Measurements from ENCODE around the gene TM4SF18. TPM values are rescaled to one million over a fixed set of nuclear protein-coding genes. Genes with fewer than 3 reads are reported as not detected.

The TM4SF18 gene
- polyA plus RNA-seq, 6 donors from 2014 or later, result not detected

DNA sequence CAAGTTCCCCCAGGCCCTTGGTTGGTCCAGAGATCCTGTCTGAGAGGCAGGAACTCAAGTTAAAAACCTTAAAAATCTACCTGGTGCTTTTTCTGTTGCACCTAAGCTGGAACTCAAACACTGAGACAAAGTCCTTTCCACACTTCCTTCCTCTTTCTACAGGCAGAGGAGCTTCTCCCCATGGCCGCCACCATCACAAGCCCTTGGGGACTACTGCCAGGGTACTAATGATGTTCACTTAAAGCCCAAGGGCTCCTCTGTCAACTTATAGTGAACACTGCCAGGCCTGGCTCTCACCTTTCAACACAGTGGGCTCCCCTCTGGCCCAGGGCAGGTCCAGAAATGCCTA, 26.0 kb downstream of the TM4SF18 start:
- H3K4me1 Mint-ChIP-seq, result peaks cover 0 to 10% (median 7%) of the 10 kb centered on the region in 3 donors
- DNase-seq (no peak), ATAC-seq (ENCODE audit: low read depth in 2 of 2) (peak in 1 of 2 donors; percentile 23)
- H3K27ac Mint-ChIP-seq, result peak overlapping the region in 1 of 6 donors; percentile 45
- H3K27me3 Mint-ChIP-seq, result peaks cover 9 to 31% (median 23%) of the 10 kb centered on the region in 3 donors
- H3K4me3 Mint-ChIP-seq, result no peak overlapping the region
- H3K36me3 Mint-ChIP-seq, result no peaks in the 10 kb centered on the region
- H3K9me3 Mint-ChIP-seq, result no peaks in the 10 kb centered on the region

DNA sequence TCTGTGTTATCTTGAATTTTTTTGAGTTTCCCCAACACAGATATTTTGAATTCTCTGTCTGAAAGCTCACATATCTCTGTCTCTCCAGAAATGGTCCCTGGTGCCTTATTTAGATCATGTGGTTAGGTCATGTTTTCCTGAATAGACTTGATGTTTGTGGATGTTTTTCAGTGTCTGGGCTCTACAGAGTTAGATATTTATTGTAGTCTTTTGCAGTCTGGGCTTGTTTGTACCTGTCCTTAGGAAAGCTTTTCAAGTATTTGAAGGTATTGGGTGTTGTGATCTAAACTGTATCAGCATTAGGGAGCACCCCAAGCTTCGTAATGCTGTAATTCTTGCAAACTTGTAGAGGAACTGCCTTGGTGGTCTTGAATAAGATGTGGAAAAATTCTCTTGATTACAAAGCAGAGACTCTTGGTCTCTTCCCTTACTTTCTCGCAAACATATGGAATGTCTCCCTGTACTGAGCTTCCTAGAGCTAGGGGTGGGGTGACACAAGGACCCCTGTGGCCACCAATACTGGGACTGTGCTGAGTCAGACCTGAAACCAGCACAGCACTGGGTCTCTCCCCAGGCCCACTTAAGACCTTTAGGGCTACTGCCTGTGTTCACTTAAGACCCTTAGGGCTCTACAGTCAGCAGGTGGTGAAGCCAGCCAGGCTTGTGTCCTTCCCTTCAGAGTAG, 26.5 kb downstream of the TM4SF18 start:
- H3K27ac Mint-ChIP-seq, result no peak overlapping the region
- DNase-seq (no peak), ATAC-seq (ENCODE audit: low read depth in 2 of 2) (no peak)
- peaks cover 0 to 10% (median 7%) of the 10 kb centered on the region in 3 donors for H3K4me1 Mint-ChIP-seq
- H3K27me3 Mint-ChIP-seq, result peaks cover 9 to 26% (median 18%) of the 10 kb centered on the region in 3 donors
- no peaks in the 10 kb centered on the region for H3K36me3 Mint-ChIP-seq
- H3K4me3 Mint-ChIP-seq, result no peak overlapping the region
- H3K9me3 Mint-ChIP-seq, result no peaks in the 10 kb centered on the region

DNA sequence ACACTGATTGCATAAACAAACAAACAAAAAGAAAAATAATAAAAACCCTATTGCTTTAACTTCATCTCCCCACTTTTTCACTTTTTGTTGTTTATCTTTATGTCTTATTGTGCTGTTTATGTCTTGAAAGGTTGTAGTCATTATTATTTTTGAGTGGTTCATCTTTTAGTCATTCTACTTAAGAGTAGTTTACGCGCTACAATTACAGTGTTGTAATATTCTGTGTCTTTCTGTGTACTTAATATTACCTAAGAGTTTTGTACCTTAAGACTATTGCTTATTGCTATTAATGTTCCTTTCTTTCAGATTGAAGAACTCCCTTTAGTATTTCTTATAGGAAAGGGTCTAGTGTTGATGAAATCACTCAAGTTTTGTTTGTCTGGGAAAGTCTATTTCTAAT, 28.1 kb downstream of the TM4SF18 start:
- Mint-ChIP-seq H3K27ac (no peak overlapping the region), H3K9me3 (no peaks in the 10 kb centered on the region), H3K36me3 (no peaks in the 10 kb centered on the region), H3K4me3 (no peak overlapping the region), H3K27me3 (peaks cover 9 to 17% (median 13%) of the 10 kb centered on the region in 3 donors), H3K4me1 (peaks cover 0 to 10% (median 7%) of the 10 kb centered on the region in 3 donors)
- ATAC-seq (ENCODE audit: low read depth in 2 of 2) (no peak), DNase-seq (no peak)

DNA sequence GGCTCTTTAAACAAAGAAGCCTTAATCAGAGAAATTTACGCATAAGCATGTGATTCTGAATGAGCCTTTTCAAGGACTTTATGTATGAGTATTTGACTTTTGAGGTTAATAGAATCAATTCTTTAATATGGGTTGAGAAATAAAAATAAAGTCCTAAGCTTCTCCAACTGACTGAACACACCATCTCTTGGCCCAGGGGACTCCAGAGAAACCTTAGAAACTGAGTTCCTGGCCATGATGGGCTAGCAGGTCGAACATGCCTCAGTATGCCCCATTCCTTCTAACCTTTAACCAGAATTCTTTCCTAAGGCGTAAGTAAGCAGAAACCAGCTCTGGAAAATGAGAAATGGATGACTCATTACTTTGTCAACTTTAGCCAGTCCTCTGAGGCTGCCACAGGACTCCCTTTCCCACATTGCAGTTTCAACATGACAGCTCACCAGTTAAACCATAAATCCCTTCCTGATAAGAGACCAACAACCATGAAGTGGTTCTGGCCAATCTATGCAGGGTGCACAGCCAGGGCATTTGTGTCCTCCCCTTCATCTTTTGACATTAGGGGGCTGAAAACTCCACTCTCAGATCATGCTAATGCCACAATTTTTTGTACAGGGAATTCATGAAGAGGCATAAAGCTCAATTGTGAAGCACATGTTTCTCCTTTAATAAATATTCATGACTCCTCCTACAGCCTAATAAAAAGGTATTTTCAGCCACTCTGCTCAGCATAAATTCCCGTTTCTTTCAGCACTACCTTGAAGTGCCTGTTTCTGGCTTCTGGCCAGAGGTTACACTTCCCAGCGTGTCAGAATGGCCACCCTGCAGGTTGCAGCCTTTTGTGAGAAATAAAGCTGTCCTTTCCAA, 33.3 kb downstream of the TM4SF18 start:
- DNase-seq, result no peak
- H3K36me3 Mint-ChIP-seq, result no peaks in the 10 kb centered on the region
- H3K4me3 Mint-ChIP-seq, result no peak overlapping the region
- H3K27ac Mint-ChIP-seq, result no peak overlapping the region
- no peaks in the 10 kb centered on the region for H3K4me1 Mint-ChIP-seq
- peaks cover 0 to 4% (median 0%) of the 10 kb centered on the region in 7 donors for H3K9me3 Mint-ChIP-seq
- H3K27me3 Mint-ChIP-seq, result peaks cover 4 to 20% (median 11%) of the 10 kb centered on the region in 3 donors
- ATAC-seq (ENCODE audit: low read depth in 2 of 2), result no peak

DNA sequence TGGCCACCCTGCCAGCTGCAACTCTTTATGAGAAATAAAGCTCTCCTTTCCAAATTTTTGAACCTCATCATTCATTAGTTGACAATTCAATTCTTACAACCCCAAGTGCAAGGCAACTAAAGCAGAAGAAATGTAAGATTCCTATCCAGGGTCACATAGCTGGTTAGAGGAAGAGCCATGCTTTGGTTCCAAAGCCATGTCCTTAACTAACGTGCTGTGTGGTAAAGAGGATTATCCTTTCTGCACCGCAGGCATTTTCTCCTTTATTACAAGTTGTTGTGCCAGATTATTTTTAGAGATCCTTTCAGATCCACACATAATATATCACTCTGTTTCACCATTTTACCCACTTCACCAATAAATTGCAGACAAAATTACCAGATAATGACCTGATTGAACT, 36.5 kb downstream of the TM4SF18 start:
- no peak for DNase-seq
- no peaks in the 10 kb centered on the region for H3K4me1 Mint-ChIP-seq
- no peak overlapping the region for H3K27ac Mint-ChIP-seq
- no peaks in the 10 kb centered on the region for H3K36me3 Mint-ChIP-seq
- no peak overlapping the region for H3K4me3 Mint-ChIP-seq
- no peak for ATAC-seq (ENCODE audit: low read depth in 2 of 2)
- H3K27me3 Mint-ChIP-seq, result peaks cover 0 to 7% (median 0%) of the 10 kb centered on the region in 3 donors
- peaks cover 0 to 7% (median 3%) of the 10 kb centered on the region in 7 donors for H3K9me3 Mint-ChIP-seq

DNA sequence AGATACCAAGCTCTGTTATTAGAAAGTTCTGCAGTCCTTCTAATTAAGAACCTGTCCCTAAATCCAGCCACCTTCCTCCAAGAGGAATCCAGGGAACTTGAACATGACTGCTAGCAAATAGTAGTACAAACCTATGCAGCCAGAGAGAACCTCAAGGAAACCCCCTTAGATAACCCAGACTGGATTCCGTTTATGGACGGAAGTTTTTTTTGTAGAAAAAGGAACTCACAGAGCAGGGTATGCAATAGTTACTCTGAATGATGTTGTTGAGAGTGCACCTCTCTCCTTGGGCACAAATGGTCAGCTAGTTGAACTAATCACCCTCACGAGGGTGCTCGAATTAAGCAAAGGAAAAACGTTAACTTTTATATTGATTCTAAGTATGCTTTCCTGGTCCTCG, 40.8 kb downstream of the TM4SF18 start:
- Mint-ChIP-seq H3K4me1 (no peaks in the 10 kb centered on the region), H3K9me3 (peaks cover 0 to 7% (median 3%) of the 10 kb centered on the region in 7 donors), H3K36me3 (no peaks in the 10 kb centered on the region), H3K27me3 (peaks cover 0 to 7% (median 0%) of the 10 kb centered on the region in 3 donors), H3K27ac (no peak overlapping the region), H3K4me3 (no peak overlapping the region)
- DNase-seq (no peak), ATAC-seq (ENCODE audit: low read depth in 2 of 2) (no peak)

DNA sequence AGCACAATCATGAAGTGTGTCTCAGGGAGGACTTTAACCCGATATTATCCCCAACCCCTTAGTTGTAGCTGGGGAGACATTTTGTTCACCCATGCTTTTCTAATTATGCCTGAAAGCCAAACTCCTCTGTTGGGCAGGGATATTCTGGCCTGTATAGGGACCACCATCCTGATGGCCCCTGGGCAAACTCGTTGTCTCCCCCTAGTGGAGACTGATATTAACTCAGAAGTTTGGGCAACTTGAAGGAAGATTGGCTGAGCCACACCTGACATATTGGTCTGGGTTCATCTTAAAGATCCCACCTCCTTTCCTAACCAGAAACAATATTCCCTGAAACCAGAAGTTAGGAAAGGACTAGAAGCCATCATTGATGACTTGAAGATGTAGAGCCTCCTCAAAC, 42.3 kb downstream of the TM4SF18 start:
- ATAC-seq (ENCODE audit: low read depth in 2 of 2) (no peak), DNase-seq (no peak)
- no peak overlapping the region for H3K27ac Mint-ChIP-seq
- no peaks in the 10 kb centered on the region for H3K27me3 Mint-ChIP-seq
- H3K4me3 Mint-ChIP-seq, result no peak overlapping the region
- no peaks in the 10 kb centered on the region for H3K36me3 Mint-ChIP-seq
- no peaks in the 10 kb centered on the region for H3K4me1 Mint-ChIP-seq
- H3K9me3 Mint-ChIP-seq, result peaks cover 0 to 7% (median 3%) of the 10 kb centered on the region in 7 donors

DNA sequence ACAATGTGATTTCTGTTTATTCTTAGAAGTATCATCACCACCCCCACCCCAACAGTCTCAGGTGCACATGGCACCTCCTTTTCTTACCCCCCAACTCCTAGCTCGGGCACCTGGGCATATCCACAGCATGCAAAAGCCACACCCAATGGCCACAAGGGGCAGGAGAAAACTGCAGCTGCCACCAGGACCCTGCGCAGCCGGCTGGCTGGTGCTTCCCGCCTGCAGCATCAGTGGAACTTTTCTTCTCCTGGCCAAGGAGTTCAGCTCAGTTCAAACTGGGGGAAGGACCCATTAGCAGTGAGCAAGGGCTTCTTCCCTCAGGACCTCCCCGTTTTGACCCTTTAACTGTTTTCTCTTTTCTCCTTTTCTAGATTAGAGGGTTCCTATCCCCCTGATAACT, 44.8 kb downstream of the TM4SF18 start:
- DNase-seq (no peak), ATAC-seq (ENCODE audit: low read depth in 2 of 2) (no peak)
- H3K4me1 Mint-ChIP-seq, result no peaks in the 10 kb centered on the region
- no peak overlapping the region for H3K4me3 Mint-ChIP-seq
- H3K27me3 Mint-ChIP-seq, result no peaks in the 10 kb centered on the region
- H3K9me3 Mint-ChIP-seq, result no peaks in the 10 kb centered on the region
- no peak overlapping the region for H3K27ac Mint-ChIP-seq
- H3K36me3 Mint-ChIP-seq, result no peaks in the 10 kb centered on the region

DNA sequence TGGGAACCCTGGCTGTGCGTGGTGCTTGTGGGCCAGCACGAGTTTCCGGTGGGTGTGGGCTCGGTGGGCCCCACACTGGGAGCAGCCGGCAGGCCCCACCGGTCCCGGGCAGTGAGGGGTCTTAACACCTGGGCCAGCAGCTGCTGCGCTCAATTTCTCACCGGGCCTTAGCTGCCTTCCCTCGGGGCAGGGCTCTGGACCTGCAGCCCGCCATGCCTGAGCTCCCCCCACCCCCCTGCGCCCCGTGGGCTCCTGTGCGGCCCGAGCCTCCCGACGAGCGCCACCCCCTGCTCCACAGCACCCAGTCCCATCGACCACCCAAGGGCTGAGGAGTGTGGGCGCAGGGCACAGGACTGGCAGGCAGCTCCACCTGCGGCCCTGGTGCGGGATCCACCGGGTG, 49.4 kb downstream of the TM4SF18 start:
- Mint-ChIP-seq H3K27me3 (no peaks in the 10 kb centered on the region), H3K4me1 (peaks cover 0 to 8% (median 7%) of the 10 kb centered on the region in 3 donors), H3K9me3 (no peaks in the 10 kb centered on the region), H3K4me3 (no peak overlapping the region), H3K27ac (no peak overlapping the region), H3K36me3 (no peaks in the 10 kb centered on the region)
- no peak for DNase-seq
- ATAC-seq (ENCODE audit: low read depth in 2 of 2), result no peak

DNA sequence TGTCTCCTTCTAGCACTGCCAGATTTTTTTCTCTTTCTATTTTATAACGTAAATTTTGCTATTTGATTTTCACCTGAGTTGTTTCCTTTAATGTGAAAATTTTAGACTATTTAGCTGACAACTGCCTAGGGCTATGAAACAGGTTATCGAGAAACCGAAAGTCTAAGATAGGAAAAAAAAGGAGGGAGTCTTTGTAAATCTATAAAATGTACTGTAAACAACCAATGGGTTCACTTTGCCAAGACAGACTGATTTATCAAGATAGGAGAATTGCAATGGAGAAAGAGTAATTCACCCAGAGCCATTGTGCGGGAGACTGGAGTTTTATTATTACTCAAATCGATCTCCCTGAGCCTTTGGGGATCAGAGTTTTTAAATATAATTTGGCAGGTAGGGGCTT, 50.0 kb downstream of the TM4SF18 start:
- DNase-seq (no peak), ATAC-seq (ENCODE audit: low read depth in 2 of 2) (no peak)
- Mint-ChIP-seq H3K4me3 (no peak overlapping the region), H3K4me1 (peaks cover 0 to 8% (median 7%) of the 10 kb centered on the region in 3 donors), H3K27ac (no peak overlapping the region), H3K27me3 (no peaks in the 10 kb centered on the region), H3K36me3 (no peaks in the 10 kb centered on the region), H3K9me3 (no peaks in the 10 kb centered on the region)

DNA sequence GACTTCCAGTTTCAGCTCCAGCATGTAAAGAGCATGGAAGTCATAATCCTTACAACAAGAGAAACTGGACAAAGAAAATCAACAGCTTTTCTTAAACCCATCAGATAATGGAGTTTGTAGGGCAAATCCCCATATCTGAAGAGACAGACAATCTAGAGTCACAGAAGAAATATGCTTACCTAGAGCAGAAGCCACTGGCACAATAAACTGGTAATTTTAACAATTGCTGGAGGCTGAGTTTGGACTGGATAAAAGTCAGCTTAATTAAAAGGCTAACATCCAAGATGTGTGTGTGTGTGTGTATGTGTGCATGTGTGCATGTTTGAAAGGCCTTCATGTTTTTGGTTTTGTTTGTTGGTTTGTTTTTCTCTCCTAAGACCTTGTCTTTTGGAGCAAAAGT, 50.6 kb downstream of the TM4SF18 start:
- H3K4me1 Mint-ChIP-seq, result peaks cover under 1 to 8% (median 7%) of the 10 kb centered on the region in 3 donors
- no peak overlapping the region for H3K4me3 Mint-ChIP-seq
- H3K9me3 Mint-ChIP-seq, result no peaks in the 10 kb centered on the region
- DNase-seq (no peak), ATAC-seq (ENCODE audit: low read depth in 2 of 2) (no peak)
- H3K27me3 Mint-ChIP-seq, result no peaks in the 10 kb centered on the region
- H3K27ac Mint-ChIP-seq, result no peak overlapping the region
- H3K36me3 Mint-ChIP-seq, result no peaks in the 10 kb centered on the region

DNA sequence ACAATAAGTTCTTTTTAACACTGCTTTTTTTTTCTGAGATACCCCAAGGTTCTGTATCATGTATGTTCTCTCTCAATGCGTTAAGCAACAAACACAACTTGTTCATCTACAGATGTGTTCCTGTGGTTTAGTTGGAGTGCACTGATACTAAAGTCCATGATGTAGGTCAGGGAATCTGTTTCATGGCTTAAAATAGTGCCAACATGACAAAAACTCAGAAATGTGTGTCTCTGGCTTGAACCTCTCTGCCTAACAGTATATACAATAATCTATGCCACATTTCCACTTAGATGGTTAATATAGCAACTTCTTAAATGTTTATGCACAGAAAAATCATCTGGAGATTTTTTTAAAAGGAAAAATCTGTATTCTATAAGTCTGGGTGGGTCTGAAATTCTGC, 51.1 kb downstream of the TM4SF18 start:
- ATAC-seq (ENCODE audit: low read depth in 2 of 2), result no peak
- Mint-ChIP-seq H3K36me3 (no peaks in the 10 kb centered on the region), H3K4me1 (peaks cover 5 to 13% (median 12%) of the 10 kb centered on the region in 3 donors), H3K9me3 (no peaks in the 10 kb centered on the region), H3K27me3 (no peaks in the 10 kb centered on the region), H3K27ac (peak overlapping the region in 1 of 6 donors; percentile 30), H3K4me3 (no peak overlapping the region)
- no peak for DNase-seq

DNA sequence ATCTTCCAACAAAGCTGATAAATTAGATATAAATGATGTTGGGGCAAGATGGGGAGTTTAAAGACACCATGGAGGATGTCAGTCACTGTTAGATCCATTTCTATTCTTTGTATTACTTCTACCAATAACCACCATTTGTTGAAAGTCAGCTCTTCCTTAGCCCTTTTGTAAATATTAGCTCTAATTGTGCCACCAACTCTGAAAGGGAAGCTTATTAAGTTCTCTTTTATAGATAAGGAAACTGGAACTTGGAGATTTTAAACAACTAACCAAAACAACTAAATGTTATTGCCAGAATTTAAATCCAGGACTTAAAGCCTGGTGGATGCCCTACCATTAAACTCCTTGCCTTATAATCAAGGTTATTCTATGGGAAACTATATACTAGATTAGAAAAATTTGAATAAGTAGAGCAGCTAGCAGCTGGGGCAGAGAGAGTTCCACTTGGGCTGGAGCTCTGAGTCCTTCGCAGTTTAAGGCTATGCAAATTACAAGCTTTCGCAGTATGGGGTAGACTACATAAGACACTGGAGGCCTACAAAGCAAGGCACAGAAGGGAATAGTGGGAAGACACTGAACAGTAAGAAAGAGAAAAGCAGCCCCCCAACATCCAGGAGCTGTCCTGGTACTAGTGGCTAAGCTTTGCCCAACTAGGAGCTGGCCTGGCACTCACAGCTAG, 52.6 kb downstream of the TM4SF18 start:
- no peak for ATAC-seq (ENCODE audit: low read depth in 2 of 2)
- Mint-ChIP-seq H3K27me3 (no peaks in the 10 kb centered on the region), H3K36me3 (no peaks in the 10 kb centered on the region), H3K27ac (peak overlapping the region in 1 of 6 donors; percentile 22), H3K4me3 (no peak overlapping the region), H3K4me1 (peaks cover 12 to 16% (median 13%) of the 10 kb centered on the region in 3 donors), H3K9me3 (no peaks in the 10 kb centered on the region)
- DNase-seq, result no peak
